Tibial artery (tissue), 4 donors: ENCODE measurements around the gene TIPARP.
"Not testable (repeated sequence)": the region's sequence is repeated elsewhere in the genome, so short reads cannot be mapped to it uniquely, and the experiment has no call there.

Experiments
- DNase-seq, 2 donors: peaks; one replicate each; pipeline ENCODE4 v3.0.0-alpha.2; 2019
- H3K27ac ChIP-seq, 2 donors: fragments of 200-600 bp; sonication (generic) in 1 of 2; 1 replicate in 1 of 2; 2 replicates in 1 of 2; pipeline ENCODE4 v1.5.1; 2018 to 2019; ENCODE audit warnings: mild to moderate bottlenecking in 1 of 2
- H3K27me3 ChIP-seq, 2 donors: fragments of 200-600 bp; sonication (generic) in 1 of 2; one replicate each; pipeline versions ENCODE4 v1.5.1 to v1.6.0; 2016 to 2019
- H3K36me3 ChIP-seq, 3 donors: fragments of 200-600 bp; sonication (generic) in 2 of 3; one replicate each; pipeline ENCODE4 v1.5.1; 2016 to 2019; ENCODE audit warnings: mild to moderate bottlenecking in 2 of 3
- H3K4me1 ChIP-seq, 4 donors: fragments of 200-600 bp; sonication (generic) in 2 of 4; 1 replicate in 3 of 4; 2 replicates in 1 of 4; pipeline ENCODE4 v1.5.1; 2016 to 2019
- H3K4me3 ChIP-seq, 2 donors: fragments of 200-600 bp; sonication (generic) in 1 of 2; 1 replicate in 1 of 2; 2 replicates in 1 of 2; pipeline ENCODE4 v1.5.1; 2018 to 2019; ENCODE audit warnings: mild to moderate bottlenecking in 2 of 2
- H3K9me3 ChIP-seq, 3 donors: fragments of 200-600 bp; sonication (generic) in 1 of 3; one replicate each; pipeline ENCODE4 v1.5.1; 2016 to 2019
- intact Hi-C: fragments of 100-400 bp; cut with DNase I; formaldehyde crosslinking; loops from one replicate; pipeline ENCODE4 v1.15.0; 2023; ENCODE audit warnings: low total_unique reads
- TF ChIP-seq, protein P1 (sequence below), 2 experiments: fragments of 200-600 bp in 1 of 2; fragments of 450-650 bp in 1 of 2; IDR thresholded peaks; one replicate each; pipeline ENCODE4 v1.5.1; 2017 to 2019; ENCODE audit warnings: antibody characterized with exemption in 2 of 2, mild to moderate bottlenecking in 1 of 2, moderate library complexity in 1 of 2

TIPARP gene

DNA sequence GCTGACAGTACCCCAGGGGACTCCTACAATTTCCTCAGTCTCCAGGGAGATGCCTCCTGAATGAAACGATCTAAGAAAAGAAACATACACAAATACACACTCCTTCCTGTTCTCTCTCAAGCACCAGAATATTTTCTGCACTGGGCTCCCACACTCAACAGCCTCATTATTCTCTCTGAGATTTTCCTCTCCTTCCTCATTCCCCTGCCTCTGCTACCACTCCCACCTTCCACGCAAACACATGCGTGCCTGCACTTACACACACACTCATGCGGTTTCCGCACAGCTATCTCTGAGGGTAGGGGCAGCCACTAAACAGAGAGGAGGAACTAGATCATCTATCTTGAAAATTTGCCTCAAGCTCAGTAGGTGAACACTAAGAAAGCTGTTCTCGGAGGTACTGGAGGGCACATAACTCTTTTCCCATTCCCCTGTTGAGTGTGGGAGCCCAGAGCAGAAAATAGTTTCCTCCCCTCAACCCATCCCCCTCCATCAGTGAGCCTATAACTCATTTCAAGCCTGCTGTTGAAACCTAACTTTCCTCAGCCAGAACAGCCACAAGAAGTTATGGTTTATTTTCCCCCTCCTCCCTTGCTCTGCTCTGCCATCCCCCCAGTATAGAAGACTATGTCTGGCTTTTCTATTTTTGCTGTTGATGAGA lies 30.5 kb upstream of the TIPARP start:
- Histone ChIP-seq H3K4me1 (peaks cover 0 to 18% (median 13%) of the 10 kb centered on the region in 4 donors), H3K27ac (peak overlapping the region; percentile 23 to 36), H3K27me3 (no peaks in the 10 kb centered on the region), H3K4me3 (peak overlapping the region; percentile 11 to 35), H3K36me3 (no peaks in the 10 kb centered on the region), H3K9me3 (no peaks in the 10 kb centered on the region)
- no peak for DNase-seq
- TF ChIP-seq, protein P1, sequence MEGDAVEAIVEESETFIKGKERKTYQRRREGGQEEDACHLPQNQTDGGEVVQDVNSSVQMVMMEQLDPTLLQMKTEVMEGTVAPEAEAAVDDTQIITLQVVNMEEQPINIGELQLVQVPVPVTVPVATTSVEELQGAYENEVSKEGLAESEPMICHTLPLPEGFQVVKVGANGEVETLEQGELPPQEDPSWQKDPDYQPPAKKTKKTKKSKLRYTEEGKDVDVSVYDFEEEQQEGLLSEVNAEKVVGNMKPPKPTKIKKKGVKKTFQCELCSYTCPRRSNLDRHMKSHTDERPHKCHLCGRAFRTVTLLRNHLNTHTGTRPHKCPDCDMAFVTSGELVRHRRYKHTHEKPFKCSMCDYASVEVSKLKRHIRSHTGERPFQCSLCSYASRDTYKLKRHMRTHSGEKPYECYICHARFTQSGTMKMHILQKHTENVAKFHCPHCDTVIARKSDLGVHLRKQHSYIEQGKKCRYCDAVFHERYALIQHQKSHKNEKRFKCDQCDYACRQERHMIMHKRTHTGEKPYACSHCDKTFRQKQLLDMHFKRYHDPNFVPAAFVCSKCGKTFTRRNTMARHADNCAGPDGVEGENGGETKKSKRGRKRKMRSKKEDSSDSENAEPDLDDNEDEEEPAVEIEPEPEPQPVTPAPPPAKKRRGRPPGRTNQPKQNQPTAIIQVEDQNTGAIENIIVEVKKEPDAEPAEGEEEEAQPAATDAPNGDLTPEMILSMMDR (IDR thresholded peaks at IDR 0.05), result no peak
- intact Hi-C loops, result no loop called here

DNA sequence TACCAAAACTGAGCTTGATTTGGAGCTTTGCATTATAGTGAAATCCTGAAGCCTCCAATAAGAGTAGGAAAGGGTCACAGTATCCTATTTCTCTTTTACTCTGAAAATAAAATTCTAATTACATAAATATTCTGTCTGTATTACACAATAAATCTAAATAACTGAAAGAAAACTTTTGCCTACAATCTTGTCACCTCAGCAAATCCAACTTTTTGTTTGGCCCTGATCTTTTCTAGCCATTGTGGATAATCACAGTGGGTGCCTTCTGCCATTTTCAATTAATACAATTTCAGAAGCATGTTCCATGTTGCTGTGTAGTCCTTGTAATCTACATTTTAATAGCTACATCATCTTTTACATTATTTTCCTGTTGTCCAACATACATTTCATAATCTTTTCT lies 29.4 kb upstream of the TIPARP start:
- DNase-seq, result no peak
- TF ChIP-seq, protein P1 (IDR thresholded peaks at IDR 0.05), result no peak
- Histone ChIP-seq H3K9me3 (no peaks in the 10 kb centered on the region), H3K27me3 (no peaks in the 10 kb centered on the region), H3K4me3 (no peak overlapping the region), H3K27ac (no peak overlapping the region), H3K36me3 (no peaks in the 10 kb centered on the region), H3K4me1 (peaks cover 0 to 18% (median 13%) of the 10 kb centered on the region in 4 donors)
- intact Hi-C loops, result no loop called here

DNA sequence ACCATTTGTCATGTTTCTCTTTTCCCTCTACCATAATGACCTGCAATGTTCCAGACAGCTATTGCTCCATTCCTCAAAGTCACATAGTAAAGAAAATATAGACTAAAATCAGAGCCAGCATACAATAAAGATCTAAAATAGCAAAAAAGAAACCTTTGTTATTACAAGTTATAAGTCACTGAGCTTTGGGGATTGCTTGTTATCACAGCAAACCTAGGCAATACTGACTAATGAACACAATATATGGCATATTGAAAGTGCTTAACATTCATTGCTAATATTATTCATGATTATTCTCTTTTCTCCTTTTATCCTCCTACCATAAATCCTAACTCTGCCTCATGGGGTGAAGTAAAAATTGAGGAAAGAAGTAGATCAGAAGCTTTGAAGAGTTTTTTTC lies 27.4 kb upstream of the TIPARP start:
- no peaks in the 10 kb centered on the region for H3K27me3 ChIP-seq
- peaks cover 0 to 18% (median 13%) of the 10 kb centered on the region in 4 donors for H3K4me1 ChIP-seq
- intact Hi-C loops, result no loop called here
- H3K36me3 ChIP-seq, result no peaks in the 10 kb centered on the region
- no peaks in the 10 kb centered on the region for H3K9me3 ChIP-seq
- DNase-seq, result no peak
- H3K27ac ChIP-seq, result no peak overlapping the region
- TF ChIP-seq, protein P1 (IDR thresholded peaks at IDR 0.05), result no peak
- no peak overlapping the region for H3K4me3 ChIP-seq

- intact Hi-C loops, result no loop called here
These were observed 26.3 kb upstream of the TIPARP start for GRCh38 chr3:156648086-156648485.

DNA sequence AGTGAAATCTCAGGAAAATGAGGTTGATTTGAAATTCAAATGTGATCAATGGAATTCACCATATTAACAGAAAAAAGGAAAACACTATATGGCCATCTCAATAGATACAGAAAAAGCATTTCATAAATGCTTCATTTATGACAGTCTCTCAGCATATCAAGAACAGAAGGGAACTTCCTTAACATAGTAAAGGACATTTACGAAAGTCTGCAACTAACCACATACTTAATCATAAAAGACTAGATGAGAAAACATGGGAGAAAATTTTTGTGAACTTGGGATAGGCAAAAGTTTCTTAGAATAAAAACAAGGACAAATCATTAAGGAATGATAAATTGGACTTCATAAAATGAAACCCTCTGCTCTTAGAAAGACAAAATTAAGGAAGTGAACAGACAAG lies 24.7 kb upstream of the TIPARP start:
- no peak overlapping the region for H3K4me3 ChIP-seq
- H3K27me3 ChIP-seq, result no peaks in the 10 kb centered on the region
- DNase-seq, result no peak
- TF ChIP-seq, protein P1 (IDR thresholded peaks at IDR 0.05), result no peak
- H3K27ac ChIP-seq, result no peak overlapping the region
- no peaks in the 10 kb centered on the region for H3K9me3 ChIP-seq
- intact Hi-C loops, result no loop called here
- no peaks in the 10 kb centered on the region for H3K36me3 ChIP-seq
- no peaks in the 10 kb centered on the region for H3K4me1 ChIP-seq

More at GRCh38 chr3:156648086-156648485, 26.3 kb upstream of the TIPARP start:
- no peaks in the 10 kb centered on the region for H3K36me3 ChIP-seq
- DNase-seq, result no peak
- no peaks in the 10 kb centered on the region for H3K9me3 ChIP-seq
- TF ChIP-seq, protein P1 (IDR thresholded peaks at IDR 0.05), result no peak
- no peak overlapping the region for H3K27ac ChIP-seq
- peaks cover 0 to 12% (median 10%) of the 10 kb centered on the region in 4 donors for H3K4me1 ChIP-seq
- H3K27me3 ChIP-seq, result no peaks in the 10 kb centered on the region
- no peak overlapping the region for H3K4me3 ChIP-seq

DNA sequence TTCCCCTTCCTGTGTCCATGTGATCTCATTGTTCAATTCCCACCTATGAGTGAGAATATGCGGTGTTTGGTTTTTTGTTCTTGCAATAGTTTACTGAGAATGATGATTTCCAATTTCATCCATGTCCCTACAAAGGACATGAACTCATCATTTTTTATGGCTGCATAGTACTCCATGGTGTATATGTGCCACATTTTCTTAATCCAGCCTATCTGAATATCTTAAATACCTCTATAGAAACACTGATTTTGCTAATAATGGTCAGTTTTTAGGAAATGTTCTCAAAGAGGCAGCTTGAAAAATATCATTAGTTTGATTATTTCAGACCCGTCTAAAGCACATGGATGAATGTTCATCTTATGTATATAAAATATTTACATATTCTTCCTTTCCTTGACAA lies 21.7 kb upstream of the TIPARP start:
- DNase-seq, H3K27me3 ChIP-seq, intact Hi-C loops: not testable (repeated sequence)

More for the DNA sequence above, 21.7 kb upstream of the TIPARP start:
- H3K4me3 ChIP-seq, H3K36me3 ChIP-seq, H3K4me1 ChIP-seq, H3K27ac ChIP-seq, H3K9me3 ChIP-seq: not testable (repeated sequence)
